HepG2 (cell line): ENCODE measurements around the gene SPON1. TPM values are rescaled to one million over a fixed set of nuclear protein-coding genes. Genes with fewer than 3 reads are reported as not detected.

Experiments used
- CSRNP2 ChIP-seq: sonication (generic); formaldehyde crosslinking; conservative IDR thresholded peaks from 2 replicates; pipeline ENCODE4 v1.8.0; 2022; ENCODE audit warnings: low read depth, missing genetic modification reagents
- FUBP1 ChIP-seq: sonication (generic); formaldehyde crosslinking; IDR thresholded peaks from 2 replicates; pipeline ENCODE4 v1.5.1; 2020; ENCODE audit warnings: missing genetic modification reagents, mild to moderate bottlenecking, borderline replicate concordance
- SP4 ChIP-seq: sonication (generic); formaldehyde crosslinking; IDR thresholded peaks from 2 replicates; pipeline ENCODE4 v1.8.1; 2023; ENCODE audit warnings: mild to moderate bottlenecking, missing genetic modification reagents
- TSC22D2 ChIP-seq: sonication (generic); formaldehyde crosslinking; IDR thresholded peaks from 2 replicates; pipeline ENCODE4 v1.5.1; 2020; ENCODE audit warnings: missing genetic modification reagents, mild to moderate bottlenecking, borderline replicate concordance
- ZNF687 ChIP-seq: sonication (generic); formaldehyde crosslinking; IDR thresholded peaks from 2 replicates; pipeline ENCODE4 v1.5.1; 2020; ENCODE audit warnings: mild to moderate bottlenecking, missing genetic modification reagents, moderate library complexity
- polyA plus RNA-seq, 8 experiments: library from polyadenylated mRNA; depleted of rRNA in 3 of 8; stranded (reverse) in 7 of 8; unstranded in 1 of 8; fragments of >200 nt; fragmentation: Illumina TruSeq in 4 of 8; extraction: Trizol in 4 of 8; gene quantifications; 2 replicates each; pipeline versions ENCODE4 v1.2.1 to v1.2.3, GENCODE V29; 2011 to 2016; ENCODE audit warnings: low read depth in 4 of 8, missing spikeins in 1 of 8, mixed read lengths in 1 of 8; ENCODE audit not compliant: insufficient read depth in 1 of 8
- total RNA-seq, 5 experiments: library from RNA; depleted of rRNA; stranded (reverse); fragments of >200 nt; fragmentation: Illumina TruSeq; extraction: Trizol; gene quantifications; 2 replicates each; pipeline ENCODE4 v1.2.3, GENCODE V29; 2016; ENCODE audit warnings: low read depth in 1 of 5

Gene SPON1
- total and polyA plus RNA-seq, 2 of the 13 experiments (the other 11 are each of a cell fraction or from before 2014, with no cell fraction given) = not detected

GRCh38 chr11:13939961-13940906 is 22.3 kb upstream of the SPON1 start (continued):
- TF ChIP-seq CSRNP2 (CRISPR knock-in tag) (no peak), SP4 (CRISPR knock-in tag) (no peak), FUBP1 (CRISPR knock-in tag) (no peak), TSC22D2 (CRISPR knock-in tag) (no peak), ZNF687 (CRISPR knock-in tag) (no peak)
